HG02763 (cell line): ENCODE measurements around the gene PAPLN.
A peak's percentile ranks its signal among the peaks of the same experiment; 100 is the strongest.

Source experiments
- ATAC-seq: cut with Tn5 transposase; IDR thresholded peaks from one replicate; pipeline ENCODE4 v1.9.1; 2021; ENCODE audit warnings: mild to moderate bottlenecking, moderate library complexity; ENCODE audit not compliant: unreplicated experiment

PAPLN gene

DNA sequence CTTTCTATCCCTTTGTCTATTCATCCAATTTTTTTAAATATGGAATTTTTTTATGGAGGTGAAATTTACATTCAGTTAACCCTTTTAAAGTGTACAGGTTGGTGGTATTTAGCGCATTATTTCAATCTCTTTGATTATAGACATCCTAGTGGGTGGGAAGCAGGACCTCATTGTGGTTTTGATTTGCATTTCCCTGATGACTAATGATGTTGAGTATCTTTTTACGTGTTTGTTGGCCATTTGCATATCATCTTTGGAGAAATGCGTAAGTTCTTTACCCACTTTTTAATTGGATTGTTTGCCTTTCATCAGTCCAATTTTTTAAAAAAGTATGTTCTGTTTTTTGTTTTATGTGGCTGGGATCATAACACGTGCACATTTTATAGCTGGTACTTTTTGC lies 20.8 kb downstream of the PAPLN start:
- ATAC-seq = no peak

DNA sequence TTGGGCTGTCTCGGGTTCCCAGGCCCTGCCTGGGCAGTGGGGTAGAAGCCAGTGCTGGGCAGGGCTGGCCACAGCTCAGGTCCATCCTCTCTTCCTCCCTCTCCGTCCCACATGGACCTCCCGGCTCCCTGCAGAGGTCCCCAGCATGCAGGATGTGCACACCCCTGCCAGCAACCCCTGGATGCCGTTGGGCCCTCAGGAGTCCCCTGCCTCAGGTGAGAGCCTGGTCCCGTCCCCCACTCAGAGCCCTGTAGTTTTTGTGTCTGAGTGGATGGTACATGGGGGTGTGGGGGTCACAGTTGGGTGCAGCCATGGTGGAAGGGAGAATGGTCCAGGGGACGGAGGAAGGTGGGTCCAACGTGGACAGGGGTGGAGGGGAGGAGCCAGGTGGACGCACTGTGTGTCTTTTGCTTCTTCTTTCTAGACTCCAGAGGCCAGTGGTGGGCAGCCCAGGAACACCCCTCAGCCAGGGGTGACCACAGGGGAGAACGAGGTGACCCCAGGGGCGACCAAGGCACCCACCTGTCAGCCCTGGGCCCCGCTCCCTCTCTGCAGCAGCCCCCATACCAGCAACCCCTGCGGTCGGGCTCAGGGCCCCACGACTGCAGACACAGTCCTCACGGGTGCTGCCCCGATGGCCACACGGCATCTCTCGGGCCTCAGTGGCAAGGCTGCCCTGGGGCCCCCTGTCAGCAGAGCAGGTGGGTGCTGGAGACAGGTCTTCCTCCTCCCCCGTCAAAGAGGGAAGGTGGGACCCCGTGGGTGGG lies 21.7 kb downstream of the PAPLN start:
- ATAC-seq = no peak

DNA sequence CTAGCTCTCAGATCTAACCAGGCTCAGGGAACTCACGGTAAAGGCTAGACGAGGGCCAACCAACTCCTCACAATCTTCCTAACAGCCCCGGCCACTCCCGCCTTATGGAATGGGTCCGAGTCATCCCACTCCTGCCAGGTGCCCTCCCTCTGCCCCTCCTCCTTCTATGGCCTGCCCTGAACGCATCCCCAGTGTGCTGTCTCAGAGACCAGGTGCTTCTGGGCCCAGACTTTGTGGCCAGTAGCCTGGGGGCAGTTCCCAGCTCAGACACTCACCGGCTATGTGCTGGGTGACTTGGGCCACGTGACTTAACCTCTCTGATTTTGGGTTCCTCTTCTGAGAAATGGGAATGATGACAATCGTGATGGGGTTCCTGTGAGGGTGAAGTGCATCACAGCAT lies 22.5 kb downstream of the PAPLN start:
- no peak for ATAC-seq

DNA sequence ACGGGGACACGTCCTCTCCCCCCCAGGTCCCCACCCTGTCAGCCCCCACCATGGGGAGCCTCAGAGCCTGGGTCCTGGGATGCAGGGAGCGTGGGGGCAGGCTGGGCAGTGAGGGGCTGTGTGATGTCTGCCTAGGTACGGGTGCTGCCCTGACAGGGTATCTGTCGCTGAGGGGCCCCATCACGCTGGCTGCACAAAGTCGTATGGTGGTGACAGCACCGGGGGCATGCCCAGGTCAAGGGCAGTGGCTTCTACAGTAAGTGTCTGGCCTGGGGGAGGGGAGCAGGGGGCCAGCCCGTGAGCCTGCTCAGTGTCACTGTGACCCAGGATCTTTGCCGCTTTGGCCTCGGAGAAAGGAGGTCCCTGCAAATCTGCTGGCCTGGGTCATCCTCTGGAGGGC lies 23.3 kb downstream of the PAPLN start:
- ATAC-seq = no peak

GRCh38 chr14:73261075-73261474 lies 23.8 kb downstream of the PAPLN start:
- no peak for ATAC-seq

DNA sequence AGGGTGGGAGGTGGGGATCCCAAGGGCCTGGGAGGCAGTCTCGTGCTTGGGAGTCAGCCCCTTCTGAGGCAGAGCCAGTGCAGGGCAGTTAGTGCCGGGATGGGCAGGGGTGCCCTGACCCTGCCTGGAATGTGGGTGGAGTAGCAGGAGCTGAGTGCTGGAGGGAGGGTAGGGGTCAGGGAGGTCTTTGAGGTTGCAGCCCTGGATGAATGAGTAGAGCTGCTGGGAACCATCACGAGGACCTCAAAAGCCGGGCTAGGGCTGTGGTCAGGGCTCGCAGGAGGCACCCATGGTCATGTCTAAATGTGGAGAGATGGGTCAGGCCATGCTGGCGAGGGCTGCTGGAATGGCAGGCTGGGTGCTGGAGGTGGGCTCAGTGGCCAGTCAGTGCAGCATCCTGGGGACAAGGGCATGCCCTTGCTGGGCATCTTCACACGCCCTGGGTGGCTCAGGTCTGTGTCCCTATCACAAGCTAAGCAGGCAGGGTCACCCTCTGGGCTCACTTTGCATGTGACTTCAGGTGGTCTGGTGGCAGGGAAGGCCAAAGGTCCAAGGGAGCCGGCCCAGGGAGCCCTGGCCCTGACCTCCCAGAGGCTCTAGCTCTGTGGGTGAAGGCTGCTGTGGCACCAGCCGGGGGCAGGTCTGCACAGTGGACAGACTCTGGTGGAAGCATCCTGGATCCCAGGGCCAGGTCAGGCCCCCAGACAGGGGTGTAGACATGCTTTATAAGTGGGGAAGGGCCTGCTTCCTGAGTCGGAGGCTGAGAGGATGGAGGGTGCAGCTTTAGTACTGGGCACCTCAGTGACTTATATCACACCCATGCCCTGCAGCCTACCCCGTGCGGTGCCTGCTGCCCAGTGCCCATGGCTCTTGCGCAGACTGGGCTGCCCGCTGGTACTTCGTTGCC lies 24.5 kb downstream of the PAPLN start:
- no peak for ATAC-seq

DNA sequence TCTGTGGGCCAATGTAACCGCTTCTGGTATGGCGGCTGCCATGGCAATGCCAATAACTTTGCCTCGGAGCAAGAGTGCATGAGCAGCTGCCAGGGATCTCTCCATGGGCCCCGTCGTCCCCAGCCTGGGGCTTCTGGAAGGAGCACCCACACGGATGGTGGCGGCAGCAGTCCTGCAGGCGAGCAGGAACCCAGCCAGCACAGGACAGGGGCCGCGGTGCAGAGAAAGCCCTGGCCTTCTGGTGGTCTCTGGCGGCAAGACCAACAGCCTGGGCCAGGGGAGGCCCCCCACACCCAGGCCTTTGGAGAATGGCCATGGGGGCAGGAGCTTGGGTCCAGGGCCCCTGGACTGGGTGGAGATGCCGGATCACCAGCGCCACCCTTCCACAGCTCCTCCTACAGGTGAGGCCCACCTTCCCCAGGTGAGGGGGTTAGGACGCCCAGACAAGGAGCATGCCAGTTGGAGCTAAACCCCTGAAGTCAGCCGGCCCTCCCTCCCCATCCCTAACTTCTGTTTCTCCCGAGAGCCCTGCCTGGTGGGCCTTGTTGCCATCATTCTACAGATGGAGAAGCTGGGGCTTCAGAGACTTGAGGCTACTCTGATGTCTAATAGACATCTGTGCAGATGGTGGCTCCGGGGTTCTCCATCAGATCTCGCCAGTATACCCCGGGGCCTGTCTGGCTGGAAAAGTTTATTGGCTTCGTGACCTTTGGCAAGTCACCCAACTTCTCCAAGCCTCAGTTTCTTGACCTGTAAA lies 25.3 kb downstream of the PAPLN start:
- ATAC-seq = no peak

DNA sequence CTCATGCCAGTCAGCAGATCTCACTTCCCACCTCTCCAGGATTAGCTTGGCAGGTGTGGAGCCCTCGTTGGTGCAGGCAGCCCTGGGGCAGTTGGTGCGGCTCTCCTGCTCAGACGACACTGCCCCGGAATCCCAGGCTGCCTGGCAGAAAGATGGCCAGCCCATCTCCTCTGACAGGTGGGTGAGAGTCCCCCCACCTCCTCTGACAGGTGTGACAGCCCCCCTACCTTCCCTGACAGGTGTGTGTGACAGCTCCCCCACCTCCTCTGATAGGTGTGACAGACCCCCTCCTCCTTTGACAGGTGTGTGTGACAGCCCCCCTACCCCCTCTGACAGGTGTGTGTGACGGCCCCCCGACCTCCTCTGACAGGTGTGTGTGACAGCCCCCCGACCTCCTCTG lies 26.3 kb downstream of the PAPLN start:
- no peak for ATAC-seq

DNA sequence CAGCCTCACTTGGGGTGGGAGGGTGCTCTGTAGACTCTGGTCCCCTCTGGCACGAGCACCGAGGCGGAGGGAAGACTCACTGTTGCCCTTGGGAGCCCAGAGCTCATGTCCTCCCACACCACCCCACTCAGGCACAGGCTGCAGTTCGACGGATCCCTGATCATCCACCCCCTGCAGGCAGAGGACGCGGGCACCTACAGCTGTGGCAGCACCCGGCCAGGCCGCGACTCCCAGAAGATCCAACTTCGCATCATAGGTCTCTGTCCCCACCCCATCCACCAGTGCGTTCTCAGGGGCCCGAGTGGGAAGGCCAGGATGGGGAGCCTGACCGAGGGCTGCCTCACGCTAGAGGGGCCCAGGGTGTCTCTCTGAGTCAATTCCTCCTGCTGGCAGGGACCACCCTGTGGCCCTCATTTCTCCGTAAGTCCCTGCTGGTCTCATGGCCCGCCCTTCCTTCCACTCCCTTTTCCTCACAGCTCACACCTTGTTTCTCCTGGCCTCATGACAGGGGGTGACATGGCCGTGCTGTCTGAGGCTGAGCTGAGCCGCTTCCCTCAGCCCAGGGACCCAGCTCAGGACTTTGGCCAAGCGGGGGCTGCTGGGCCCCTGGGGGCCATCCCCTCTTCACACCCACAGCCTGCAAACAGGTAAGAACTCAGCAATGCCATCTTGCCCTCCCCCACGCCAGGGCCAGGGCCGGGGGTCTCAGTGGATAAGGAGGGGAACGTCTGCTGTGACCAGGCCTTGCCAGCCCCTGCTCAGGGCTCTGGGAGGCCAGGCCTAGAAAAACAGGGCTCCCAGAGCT lies 27.0 kb downstream of the PAPLN start:
- ATAC-seq = no peak

DNA sequence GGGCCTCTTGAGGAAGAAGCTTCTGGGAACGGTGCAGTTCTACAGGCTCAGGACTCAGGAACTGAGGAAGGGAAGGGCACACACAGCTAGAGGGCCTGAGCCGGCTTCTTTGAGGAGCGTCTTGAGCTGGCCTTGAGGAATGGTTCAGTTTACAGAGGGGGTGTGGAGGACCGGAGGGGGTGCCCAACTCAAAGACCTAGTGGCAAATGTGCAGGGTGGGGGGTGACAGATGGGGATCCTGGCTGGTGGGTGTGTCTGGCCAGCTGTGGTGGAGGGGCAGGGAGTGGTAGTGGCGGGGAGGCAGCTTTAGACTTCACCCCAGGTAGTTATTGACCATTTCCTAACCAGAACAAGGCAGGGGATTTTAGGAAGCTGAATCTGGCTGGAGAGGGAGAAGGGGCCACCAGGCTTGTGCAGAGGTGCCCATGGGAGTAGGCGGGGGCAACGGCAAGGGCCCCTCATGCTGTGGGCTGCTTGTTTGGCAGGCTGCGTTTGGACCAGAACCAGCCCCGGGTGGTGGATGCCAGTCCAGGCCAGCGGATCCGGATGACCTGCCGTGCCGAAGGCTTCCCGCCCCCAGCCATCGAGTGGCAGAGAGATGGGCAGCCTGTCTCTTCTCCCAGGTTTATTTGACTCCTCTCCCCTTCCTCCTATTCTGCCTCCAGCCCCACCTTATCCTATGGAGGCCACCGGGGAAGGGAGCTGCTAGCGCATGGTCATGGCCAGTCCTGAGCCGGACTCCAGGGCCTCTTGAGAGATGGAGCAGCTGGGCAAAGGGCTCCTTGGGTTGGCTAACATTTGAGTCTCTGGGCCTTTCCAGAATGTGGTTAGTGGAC lies 27.8 kb downstream of the PAPLN start:
- no peak for ATAC-seq

DNA sequence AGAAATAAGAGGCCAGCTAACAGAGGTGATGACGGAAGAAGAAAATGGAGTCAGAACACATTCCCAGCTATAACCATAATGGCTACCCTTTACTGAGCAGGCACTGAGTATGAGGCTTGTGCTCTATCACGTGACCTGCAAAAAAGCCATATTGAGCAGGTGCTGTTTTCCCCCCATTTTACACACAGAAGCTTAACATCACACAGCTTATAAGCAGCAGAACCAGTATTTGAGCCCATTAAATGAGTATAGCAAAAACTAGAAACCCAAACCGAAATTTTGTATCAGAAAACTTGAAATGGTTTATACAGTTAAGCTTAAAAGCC lies 28.4 kb downstream of the PAPLN start:
- ATAC-seq = no peak

DNA sequence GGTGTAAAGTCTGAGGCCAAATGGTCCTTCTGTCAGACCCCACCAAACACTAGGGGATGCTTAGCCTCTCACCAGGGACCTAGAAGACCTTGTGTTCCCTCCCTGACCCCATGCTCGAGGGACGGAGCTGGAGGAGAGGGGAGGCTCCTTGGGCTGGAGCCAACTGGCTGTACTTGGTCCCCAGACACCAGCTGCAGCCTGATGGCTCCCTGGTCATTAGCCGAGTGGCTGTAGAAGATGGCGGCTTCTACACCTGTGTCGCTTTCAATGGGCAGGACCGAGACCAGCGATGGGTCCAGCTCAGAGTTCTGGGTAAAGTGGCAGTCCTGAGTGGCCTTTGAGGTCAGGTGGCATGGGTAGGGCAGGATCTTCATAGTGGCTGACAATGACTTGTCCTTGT lies 29.0 kb downstream of the PAPLN start:
- no peak for ATAC-seq

DNA sequence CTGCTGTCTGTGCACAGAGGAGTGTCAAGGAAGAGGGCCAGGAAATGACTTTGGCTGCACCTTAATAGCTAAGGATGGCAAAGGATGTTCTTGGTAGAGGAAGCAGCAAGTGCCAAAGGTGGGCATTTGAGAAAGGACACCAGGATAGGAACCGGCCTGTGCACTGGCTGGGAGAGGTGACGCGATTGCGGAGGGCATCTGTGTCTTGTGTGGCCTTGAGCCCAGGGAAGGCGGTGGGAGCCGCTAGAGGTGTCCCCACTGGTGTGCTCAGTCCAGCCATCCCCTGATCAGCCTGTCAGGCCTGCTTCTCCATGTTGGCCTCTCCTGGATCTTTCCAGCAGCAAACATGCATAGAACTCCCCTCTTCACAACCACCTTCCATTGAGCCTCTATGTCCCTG lies 30.2 kb downstream of the PAPLN start:
- no peak for ATAC-seq

GRCh38 chr14:73269729-73270531 lies 32.6 kb downstream of the PAPLN start:
- peak; percentile 43 for ATAC-seq

GRCh38 chr14:73272393-73272792 lies 35.1 kb downstream of the PAPLN start:
- ATAC-seq = no peak

DNA sequence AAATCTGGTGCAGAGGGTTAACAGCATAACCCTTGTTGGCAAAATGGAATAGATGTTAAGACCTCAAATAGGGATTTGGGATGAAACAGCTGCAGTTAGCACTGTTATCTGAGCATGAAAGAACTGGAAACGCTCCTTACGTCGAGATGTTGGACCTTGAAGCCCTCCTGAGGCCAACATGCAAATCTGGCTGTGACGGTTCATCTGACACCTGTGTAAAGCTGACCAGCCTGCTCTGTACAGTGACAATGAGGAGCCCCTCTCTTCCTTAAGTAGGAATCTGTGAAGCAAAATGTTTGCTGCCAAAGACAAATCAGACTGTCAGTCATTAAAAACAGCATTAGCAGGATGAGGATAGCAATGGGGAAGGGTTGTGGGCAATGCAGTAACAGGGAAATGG lies 36.5 kb downstream of the PAPLN start:
- ATAC-seq = no peak

DNA sequence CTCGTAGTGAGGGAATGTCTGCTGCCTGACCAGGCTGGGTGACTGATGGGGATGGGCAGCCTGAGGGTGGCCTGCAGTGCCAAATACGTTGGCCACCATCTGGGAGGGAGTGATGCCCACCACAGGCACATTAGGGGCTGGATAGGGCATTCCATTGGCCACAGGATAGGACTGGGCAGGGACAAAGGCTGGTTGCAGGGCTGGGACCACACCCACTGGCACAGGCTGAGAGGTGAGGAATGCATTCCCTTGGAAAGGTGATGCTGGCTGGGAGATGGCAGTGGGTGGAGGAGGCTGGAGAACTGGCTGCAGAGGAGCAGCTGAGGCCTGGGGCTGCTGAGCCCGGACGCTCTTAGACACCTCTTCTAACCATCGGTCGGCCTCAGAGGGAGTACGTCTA lies 39.5 kb downstream of the PAPLN start:
- ATAC-seq = no peak

- ATAC-seq = no peak
Observed at GRCh38 chr14:73277376-73277775, 40.1 kb downstream of the PAPLN start.

GRCh38 chr14:73280903-73281302 lies 43.6 kb downstream of the PAPLN start:
- ATAC-seq = no peak
